Lung (tissue), 12 donors: Measurements from ENCODE around the gene CGB3. TPM values are rescaled to one million over a fixed set of nuclear protein-coding genes. Genes with fewer than 3 reads are reported as not detected.
"Not testable (repeated sequence)": the region's sequence is repeated elsewhere in the genome, so short reads cannot be mapped to it uniquely, and the experiment has no call there.

Source experiments
- ATAC-seq: fragments of 200-7000 bp; cut with Tn5 transposase; one replicate; pipeline ENCODE4 v1.9.1; 2020; ENCODE audit warnings: moderate number of reproducible peaks; ENCODE audit not compliant: insufficient read depth, low FRiP score
- DNase-seq, 3 donors: peaks; one replicate each; pipeline ENCODE4 v3.0.0-alpha.2; 2013 to 2017
- H3K27ac ChIP-seq, 2 donors: one replicate each; pipeline ENCODE4 v1.5.1; 2013; ENCODE audit warnings: mild to moderate bottlenecking in 2 of 2, moderate library complexity in 2 of 2, control low read depth in 1 of 2, inconsistent platforms in 1 of 2, low read depth in 1 of 2, low read length in 1 of 2
- H3K27me3 ChIP-seq, 3 donors: one replicate each; pipeline ENCODE4 v1.5.1; 2013; ENCODE audit warnings: low read length in 2 of 3; ENCODE audit not compliant: control insufficient read depth in 3 of 3, insufficient read depth in 3 of 3
- H3K36me3 ChIP-seq, 4 donors: one replicate each; pipeline ENCODE4 v1.5.1; 2013; ENCODE audit warnings: low read length in 4 of 4, mild to moderate bottlenecking in 1 of 4, moderate library complexity in 1 of 4; ENCODE audit not compliant: control insufficient read depth in 4 of 4, insufficient read depth in 4 of 4
- H3K4me1 ChIP-seq, 5 donors: one replicate each; pipeline ENCODE4 v1.5.1; 2013; ENCODE audit warnings: low read length in 5 of 5, mild to moderate bottlenecking in 2 of 5, moderate library complexity in 1 of 5; ENCODE audit not compliant: control insufficient read depth in 5 of 5, insufficient read depth in 5 of 5
- H3K4me3 ChIP-seq: one replicate; pipeline ENCODE4 v1.5.1; 2013; ENCODE audit warnings: mild to moderate bottlenecking, control low read depth, moderate library complexity
- H3K9ac ChIP-seq, 2 donors: one replicate each; pipeline ENCODE4 v1.5.1; 2013; ENCODE audit warnings: low read length in 2 of 2, control low read depth in 1 of 2; ENCODE audit not compliant: insufficient read depth in 1 of 2
- H3K9me3 ChIP-seq, 4 donors: one replicate each; pipeline ENCODE4 v1.5.1; 2013; ENCODE audit warnings: low read length in 3 of 4, mild to moderate bottlenecking in 1 of 4, moderate library complexity in 1 of 4; ENCODE audit not compliant: control insufficient read depth in 4 of 4, insufficient read depth in 3 of 4
- CTCF ChIP-seq: IDR thresholded peaks from 2 replicates; pipeline ENCODE4 v1.5.1; 2012; ENCODE audit warnings: mild to moderate bottlenecking; ENCODE audit errors: control extremely low read depth, extremely low read depth
- WGBS, 2 donors: extraction: QIAGEN DNeasy Blood & Tissue Kit; methylation state at CpG; one replicate each; pipeline ENCODE4 v1.1.7; 2013; 5-methylcytosine and 5-hydroxymethylcytosine counted together
- polyA plus RNA-seq, 2 donors: library from polyadenylated mRNA; stranded (reverse); fragments of 200-250 nt; gene quantifications; one replicate each; pipeline ENCODE4 v1.2.1, GENCODE V29; 2013
- total RNA-seq, 2 donors: library from RNA; depleted of rRNA in 1 of 2; stranded (reverse); fragments of >200 nt in 1 of 2; gene quantifications; one replicate each; pipeline ENCODE4 v1.2.1, GENCODE V29; 2014 to 2021
- donor health status: control.
- donor health status: control.
- donor health status: Bipolar disorder and iron deficiency.
- donor health status: healthy.
- donor health status: DM: yes; HTN: yes; CAD: no.

CGB3 gene
- total and polyA plus RNA-seq, 4 donors, result not detected

GRCh38 chr19:49058562-49058961 lies 34.4 kb upstream of the CGB3 start:
- 46 to 47% methylated on average over 10 of the region's 10 CpGs for WGBS, 2 donors
- Histone ChIP-seq H3K27ac (no peak overlapping the region), H3K27me3 (peaks cover 0 to 33% (median 22%) of the 10 kb centered on the region in 3 donors), H3K9ac (no peak overlapping the region), H3K36me3 (no peaks in the 10 kb centered on the region), H3K9me3 (no peaks in the 10 kb centered on the region), H3K4me1 (peaks cover 0 to 21% (median 4%) of the 10 kb centered on the region in 5 donors), H3K4me3 (no peak overlapping the region)
- DNase-seq, result peak in 1 of 3 donors; percentile 21
- no peak for TF ChIP-seq CTCF
- no peak for ATAC-seq

DNA sequence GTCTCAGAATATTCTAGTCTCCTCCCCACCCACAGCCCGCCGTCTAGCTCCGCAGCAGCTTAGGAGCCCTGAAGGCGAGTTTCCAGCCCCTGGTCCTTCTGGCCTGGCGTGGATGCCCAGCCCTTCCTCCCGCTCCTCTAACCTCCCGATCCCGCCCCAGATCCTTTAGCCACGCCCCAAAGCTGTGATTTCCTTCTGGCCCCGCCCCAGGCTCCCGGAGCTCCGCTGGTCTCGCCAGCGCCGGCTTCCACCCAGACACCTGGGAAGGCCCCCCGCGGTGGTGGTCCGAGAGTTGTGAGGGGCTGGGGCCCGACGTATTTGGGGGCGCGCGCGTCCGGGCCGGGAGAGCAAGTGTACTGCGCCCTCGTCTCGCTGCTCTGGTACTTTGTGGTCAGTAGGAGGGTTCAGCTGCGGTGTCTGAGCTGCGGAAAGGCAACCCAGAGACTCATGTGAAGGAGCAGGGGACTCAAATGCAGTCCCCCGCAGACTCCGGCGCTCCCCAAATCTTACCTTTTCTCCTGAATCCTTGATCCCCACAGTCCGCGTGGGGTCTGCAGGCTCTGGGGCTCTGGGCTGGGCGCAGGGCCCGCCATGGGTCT lies 33.6 kb upstream of the CGB3 start, which contains the start of gene CGB7:
Gene CGB7 (minus strand): TSS at position 114 of the 599 bp plus-strand sequence. CDS start 2,374 bp downstream, outside the sequence.
- DNase-seq (peak; percentile 53 to 66 (median 58)), ATAC-seq (peak; percentile 70)
- Histone ChIP-seq H3K9me3 (no peaks in the 10 kb centered on the region), H3K9ac (no peak within 1 kb of the TSS), H3K36me3 (no peaks in the 10 kb centered on the region), H3K4me3 (peak within 1 kb of the TSS; percentile 18), H3K27me3 (peaks cover 0 to 33% (median 22%) of the 10 kb centered on the region in 3 donors), H3K27ac (no peak within 1 kb of the TSS), H3K4me1 (peaks cover 0 to 21% (median 4%) of the 10 kb centered on the region in 5 donors)
- TF ChIP-seq CTCF, result no peak
- 2 to 5% methylated on average over 36 to 38 of the region's 38 CpGs for WGBS, 2 donors

GRCh38 chr19:49056902-49057596 lies 32.9 kb upstream of the CGB3 start:
- WGBS, 2 donors, result 2 to 3% methylated on average over 25 to 34 of the region's 34 CpGs
- Histone ChIP-seq H3K27me3 (peaks cover 0 to 33% (median 22%) of the 10 kb centered on the region in 3 donors), H3K4me1 (peaks cover 0 to 21% (median 4%) of the 10 kb centered on the region in 5 donors)
- H3K27ac ChIP-seq, H3K4me3 ChIP-seq, H3K36me3 ChIP-seq, H3K9me3 ChIP-seq, ATAC-seq, H3K9ac ChIP-seq: not testable (repeated sequence)
- peak in 1 of 3 donors; percentile 22 for DNase-seq

DNA sequence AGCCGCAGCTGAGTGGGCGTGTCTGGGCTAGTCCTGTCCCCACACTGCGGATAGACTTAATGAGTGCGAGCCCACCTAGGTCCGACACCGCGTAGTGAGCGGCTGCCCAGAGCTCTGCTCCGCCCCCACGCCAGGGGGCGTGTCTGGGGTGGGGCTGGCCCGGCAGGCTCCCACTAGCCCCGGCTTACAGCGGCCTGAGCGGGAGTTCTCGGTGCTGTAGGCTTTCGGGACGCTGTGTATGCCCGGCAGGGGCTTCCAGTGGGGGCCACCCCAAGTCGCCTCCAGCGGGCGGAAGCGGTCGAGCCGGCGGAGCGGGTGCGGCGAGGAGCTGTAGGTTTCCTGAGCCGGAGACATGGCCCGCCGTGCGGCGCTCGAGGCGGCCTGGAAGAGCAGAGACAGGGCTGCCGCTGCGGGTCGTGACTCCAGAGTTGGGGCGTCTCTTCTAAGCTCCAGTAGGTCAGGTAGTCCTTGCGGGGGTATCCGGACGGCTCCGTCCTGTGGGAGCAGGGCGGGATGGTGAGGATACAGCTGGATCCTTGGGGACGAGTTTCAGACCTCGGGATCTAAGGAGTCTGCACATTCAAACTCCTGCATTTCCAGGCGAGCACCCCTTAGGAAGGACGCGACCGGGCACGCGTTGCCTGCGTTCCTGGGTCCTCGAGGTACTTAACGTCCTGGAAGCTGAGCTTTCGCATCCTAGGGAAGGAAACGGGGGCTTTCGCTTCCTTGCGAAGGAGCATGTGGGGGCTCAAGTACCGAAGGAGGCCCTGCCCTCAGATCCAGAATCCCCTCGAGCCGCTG lies 32.2 kb upstream of the CGB3 start:
- H3K4me1 ChIP-seq, result peaks cover 0 to 21% (median 4%) of the 10 kb centered on the region in 5 donors
- H3K27me3 ChIP-seq, result peaks cover 0 to 33% (median 22%) of the 10 kb centered on the region in 3 donors
- H3K27ac ChIP-seq, result no peak overlapping the region
- H3K9me3 ChIP-seq, result no peaks in the 10 kb centered on the region
- H3K9ac ChIP-seq, result no peak overlapping the region
- peak; percentile 46 to 56 (median 48) for DNase-seq
- peak; percentile 81 for ATAC-seq
- peak overlapping the region; percentile 22 for H3K4me3 ChIP-seq
- WGBS, 2 donors, result 0% methylated on average over 63 of the region's 63 CpGs
- no peak for TF ChIP-seq CTCF
- no peaks in the 10 kb centered on the region for H3K36me3 ChIP-seq

- 78 to 85% methylated on average over 24 of the region's 24 CpGs for WGBS, 2 donors
- not testable (repeated sequence) for H3K9ac ChIP-seq, ATAC-seq, H3K4me1 ChIP-seq, H3K27ac ChIP-seq, H3K9me3 ChIP-seq, H3K27me3 ChIP-seq, H3K4me3 ChIP-seq, H3K36me3 ChIP-seq, DNase-seq
These were observed 26.4 kb upstream of the CGB3 start for GRCh38 chr19:49050376-49051033.
